CD4-positive, alpha-beta T cell treated with Interleukin-1 beta for 1 hour (primary cell): ENCODE data around the gene RRP1.
A peak's percentile ranks its signal among the peaks of the same experiment; 100 is the strongest.

ENCODE experiments used
- DNase-seq, 2 donors: peaks; one replicate each; pipeline ENCODE4 v3.0.0-alpha.2; 2020 to 2022

The RRP1 gene

DNA sequence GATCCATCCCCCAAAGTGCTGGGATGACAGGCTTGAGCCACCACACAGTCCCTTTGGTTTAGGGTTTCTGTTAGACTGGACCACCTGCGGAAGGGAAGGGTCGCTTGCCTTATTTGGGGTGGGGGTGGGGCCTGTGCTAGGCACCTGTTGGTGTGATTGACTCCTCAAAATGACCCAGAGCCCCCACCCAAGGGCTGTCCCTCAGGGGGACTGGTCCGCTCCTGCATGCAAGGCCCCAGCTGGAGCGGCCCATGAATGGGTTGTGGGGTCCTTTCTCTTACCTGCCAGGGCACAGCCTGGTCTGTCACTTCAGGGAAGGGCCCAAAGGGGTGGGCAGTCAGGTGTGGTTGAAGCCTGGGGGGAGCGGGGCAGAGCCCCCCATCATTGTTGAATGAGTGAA, 11.4 kb upstream of the RRP1 start:
- DNase-seq = no peak

DNA sequence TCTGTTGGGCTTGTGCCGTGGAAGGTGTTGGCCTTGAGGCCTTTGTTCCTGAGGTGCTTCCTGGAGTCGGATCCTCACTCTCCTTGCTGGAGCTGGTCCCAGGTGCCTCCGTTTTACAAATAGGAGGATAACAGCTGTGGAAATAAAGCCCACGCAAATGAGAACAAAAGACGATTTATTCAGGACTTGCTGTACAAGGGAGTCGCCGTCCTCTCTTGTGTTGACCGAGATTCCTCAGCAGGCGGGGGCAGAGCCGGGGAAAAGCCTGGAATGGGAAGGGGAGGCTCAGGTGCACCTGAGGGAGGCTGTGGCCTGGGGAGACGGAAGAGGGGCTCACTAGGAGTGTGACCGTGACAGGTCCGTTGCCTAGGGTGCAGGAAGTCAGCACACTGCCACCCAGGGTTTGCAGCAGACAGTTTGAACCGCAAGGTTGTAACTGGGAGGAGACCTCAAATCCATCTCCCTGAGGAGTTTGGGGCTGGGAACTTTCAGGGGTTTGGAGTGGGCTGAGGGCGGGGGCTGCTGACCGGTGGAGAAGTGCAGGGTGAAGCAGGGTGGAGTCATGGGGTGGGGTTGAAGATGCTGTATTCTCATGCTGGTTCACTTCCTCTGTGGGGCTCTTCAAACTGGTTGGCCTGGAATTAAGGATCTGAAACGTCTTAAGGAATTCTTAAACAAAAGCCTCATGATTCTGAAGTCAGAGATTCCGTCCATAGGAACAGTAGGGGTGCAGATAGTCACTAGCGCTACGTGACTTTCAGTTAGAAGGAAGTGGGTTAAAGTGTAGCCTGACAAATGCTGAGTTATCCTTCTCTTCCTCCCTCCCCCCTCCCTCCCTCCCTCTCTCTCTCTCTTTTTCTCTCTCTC, 10.7 kb upstream of the RRP1 start:
- peak; percentile 9 to 10 for DNase-seq

DNA sequence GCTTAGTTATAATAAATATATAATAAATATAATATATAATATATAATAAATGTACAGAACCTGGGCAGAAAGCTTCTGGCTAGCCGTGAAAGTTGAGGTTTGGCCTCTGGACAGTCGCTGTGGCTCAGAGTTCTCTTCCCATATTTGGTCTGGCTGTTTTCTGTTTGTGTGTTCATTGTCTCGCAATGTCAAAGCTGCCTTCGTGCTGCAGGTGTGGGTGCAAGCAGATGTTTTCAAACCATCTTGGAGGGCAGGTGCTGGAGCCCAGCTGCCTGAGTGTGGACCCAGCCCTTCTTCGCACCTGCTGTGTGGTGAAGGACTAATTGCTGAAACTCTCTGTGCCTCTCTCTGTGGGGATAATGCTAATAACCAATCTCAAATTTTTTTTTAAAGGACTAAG, 9.7 kb upstream of the RRP1 start:
- DNase-seq = no peak

DNA sequence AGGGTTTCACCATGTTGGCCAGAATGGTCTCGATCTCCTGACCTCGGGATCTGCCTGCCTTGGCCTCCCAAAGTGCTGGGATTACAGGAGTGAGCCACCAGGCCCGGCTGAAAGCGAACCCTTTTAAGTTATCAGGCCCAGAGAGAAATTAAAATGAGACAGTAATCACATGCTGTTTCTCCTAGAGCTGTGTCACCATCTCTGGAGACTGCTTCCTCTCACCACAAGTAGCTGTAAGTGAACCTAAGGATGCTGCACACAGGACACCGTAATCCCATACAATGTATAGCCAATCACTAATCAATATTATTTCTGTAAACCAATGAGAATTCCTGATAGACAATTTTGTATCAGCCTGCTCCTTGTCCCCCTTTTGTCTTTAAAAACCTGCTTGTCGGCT, 7.5 kb upstream of the RRP1 start:
- no peak for DNase-seq

- DNase-seq = no peak
Observed at GRCh38 chr21:43782431-43783097, 6.8 kb upstream of the RRP1 start.

GRCh38 chr21:43783098-43783700, 6.2 kb upstream of the RRP1 start:
- no peak for DNase-seq

- no peak for DNase-seq
Observed at GRCh38 chr21:43785134-43785533, 4.2 kb upstream of the RRP1 start.

GRCh38 chr21:43786300-43786806, 3.0 kb upstream of the RRP1 start:
- DNase-seq = no peak

DNA sequence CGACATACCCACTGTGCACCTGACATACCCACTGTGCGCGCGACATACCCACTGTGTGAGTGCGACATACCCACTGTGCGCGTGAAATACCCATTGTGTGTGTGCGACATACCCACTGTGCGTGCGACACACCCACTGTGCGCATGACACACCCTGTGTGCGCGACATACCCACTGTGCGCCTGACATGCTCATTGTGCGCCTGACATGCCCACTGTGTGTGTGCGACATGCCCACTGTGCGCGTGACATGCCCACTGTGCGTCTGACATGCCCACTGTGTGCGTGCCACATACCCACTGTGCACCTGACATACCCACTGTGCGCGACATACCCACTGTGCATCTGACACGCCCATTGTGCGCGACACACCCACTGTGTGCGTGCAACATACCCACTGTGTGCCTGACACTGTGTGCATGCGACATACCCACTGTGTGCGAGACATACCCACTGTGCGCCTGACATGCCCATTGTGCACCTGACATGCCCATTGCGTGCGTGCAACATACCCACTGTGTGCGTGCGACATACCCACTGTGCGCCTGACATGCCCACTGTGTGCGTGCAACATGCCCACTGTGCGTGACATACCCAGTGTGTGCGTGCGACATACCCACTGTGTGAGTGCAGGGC, 2.5 kb upstream of the RRP1 start:
- DNase-seq = no peak

DNA sequence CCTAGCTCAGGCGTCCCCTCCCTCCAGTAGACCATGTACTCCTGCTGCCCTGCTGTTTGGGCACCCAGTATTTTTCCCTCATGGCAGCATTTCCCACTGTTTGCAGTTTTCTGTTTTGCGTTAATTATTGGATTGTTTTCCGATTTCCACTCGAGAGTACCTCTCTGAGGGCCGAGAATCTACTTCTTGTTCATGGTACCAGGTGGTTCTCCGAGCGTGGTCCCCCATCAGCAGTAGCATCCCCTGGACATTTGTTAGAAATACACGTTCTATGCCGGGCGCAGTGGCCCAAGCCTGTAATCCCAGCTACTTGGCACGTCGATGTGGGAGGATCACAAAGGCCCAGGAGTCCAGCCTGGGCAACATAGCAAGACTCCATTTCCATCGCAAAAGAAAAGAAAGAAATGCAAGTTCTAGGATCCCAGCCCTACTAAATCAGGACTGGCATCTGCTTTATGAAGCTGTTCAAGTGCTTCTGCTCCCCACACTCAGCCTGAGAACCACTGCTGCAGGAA, 690 bp downstream of the RRP1 start:
- no peak for DNase-seq

GRCh38 chr21:43792406-43792805, 3.0 kb downstream of the RRP1 start:
- no peak for DNase-seq

- DNase-seq = no peak
Observed at GRCh38 chr21:43793243-43793642, 3.9 kb downstream of the RRP1 start.

- DNase-seq = no peak
Observed at GRCh38 chr21:43794311-43794710, 4.9 kb downstream of the RRP1 start.

GRCh38 chr21:43794857-43795256, 5.5 kb downstream of the RRP1 start:
- no peak for DNase-seq

GRCh38 chr21:43797415-43797814, 8.0 kb downstream of the RRP1 start:
- no peak for DNase-seq

GRCh38 chr21:43797925-43798715, 8.7 kb downstream of the RRP1 start:
- no peak for DNase-seq

- DNase-seq = no peak
Observed at GRCh38 chr21:43799301-43799840, 10.0 kb downstream of the RRP1 start.

DNA sequence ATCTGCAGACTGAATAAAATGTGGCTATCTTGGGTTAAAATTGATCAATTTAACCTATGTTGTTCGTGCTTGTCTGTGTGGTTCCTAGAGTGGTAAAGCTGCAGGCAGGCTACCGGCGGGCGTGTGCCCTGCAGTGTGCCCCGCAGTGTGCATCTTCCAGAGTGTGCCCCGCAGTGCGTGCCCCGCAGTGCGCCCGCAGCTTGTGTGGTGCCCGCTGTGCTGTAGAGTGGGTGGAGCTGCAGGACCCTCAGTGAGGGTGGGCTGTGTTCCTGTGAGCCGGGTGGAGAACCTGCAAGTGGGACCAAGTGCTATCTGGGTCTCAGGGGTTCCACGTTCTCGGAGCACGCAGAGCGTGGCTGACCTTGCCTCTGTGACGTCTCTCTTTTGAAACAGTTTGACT, 10.7 kb downstream of the RRP1 start:
- no peak for DNase-seq

GRCh38 chr21:43800566-43800965, 11.2 kb downstream of the RRP1 start:
- DNase-seq = no peak

- no peak for DNase-seq
Observed at GRCh38 chr21:43801006-43801783, 11.8 kb downstream of the RRP1 start.

DNA sequence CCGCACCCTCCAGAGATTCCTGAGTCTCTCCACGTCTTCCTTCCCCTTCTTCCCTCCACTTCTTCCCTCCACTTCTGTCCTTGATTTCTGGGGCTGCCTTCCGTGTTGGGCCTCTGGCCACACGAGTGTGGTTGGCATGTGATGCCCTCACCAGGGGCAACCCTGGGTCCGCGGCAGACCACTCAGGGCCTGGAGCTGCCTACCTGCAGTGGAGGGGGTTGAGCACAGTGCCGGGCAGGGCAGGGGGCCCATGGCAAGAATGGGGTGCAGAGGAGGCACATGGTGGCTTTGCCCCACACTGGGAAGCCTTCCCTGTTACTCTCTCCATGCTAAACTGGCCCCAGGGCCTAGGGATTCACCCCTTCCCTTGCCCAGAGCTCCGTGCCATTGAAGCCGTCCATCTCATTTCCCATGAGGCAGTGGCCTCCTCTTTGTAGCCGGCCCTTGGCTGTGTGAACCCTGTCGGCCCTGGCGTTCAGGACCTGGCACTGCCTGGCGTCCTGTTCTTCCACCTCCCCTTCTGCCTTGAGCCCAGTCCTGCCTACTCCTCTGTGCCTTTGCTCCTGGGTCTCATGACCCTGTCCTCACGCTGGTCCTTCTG, 13.4 kb downstream of the RRP1 start:
- no peak for DNase-seq
